ENCODE data around the gene AGAP1.

The AGAP1 gene

DNA sequence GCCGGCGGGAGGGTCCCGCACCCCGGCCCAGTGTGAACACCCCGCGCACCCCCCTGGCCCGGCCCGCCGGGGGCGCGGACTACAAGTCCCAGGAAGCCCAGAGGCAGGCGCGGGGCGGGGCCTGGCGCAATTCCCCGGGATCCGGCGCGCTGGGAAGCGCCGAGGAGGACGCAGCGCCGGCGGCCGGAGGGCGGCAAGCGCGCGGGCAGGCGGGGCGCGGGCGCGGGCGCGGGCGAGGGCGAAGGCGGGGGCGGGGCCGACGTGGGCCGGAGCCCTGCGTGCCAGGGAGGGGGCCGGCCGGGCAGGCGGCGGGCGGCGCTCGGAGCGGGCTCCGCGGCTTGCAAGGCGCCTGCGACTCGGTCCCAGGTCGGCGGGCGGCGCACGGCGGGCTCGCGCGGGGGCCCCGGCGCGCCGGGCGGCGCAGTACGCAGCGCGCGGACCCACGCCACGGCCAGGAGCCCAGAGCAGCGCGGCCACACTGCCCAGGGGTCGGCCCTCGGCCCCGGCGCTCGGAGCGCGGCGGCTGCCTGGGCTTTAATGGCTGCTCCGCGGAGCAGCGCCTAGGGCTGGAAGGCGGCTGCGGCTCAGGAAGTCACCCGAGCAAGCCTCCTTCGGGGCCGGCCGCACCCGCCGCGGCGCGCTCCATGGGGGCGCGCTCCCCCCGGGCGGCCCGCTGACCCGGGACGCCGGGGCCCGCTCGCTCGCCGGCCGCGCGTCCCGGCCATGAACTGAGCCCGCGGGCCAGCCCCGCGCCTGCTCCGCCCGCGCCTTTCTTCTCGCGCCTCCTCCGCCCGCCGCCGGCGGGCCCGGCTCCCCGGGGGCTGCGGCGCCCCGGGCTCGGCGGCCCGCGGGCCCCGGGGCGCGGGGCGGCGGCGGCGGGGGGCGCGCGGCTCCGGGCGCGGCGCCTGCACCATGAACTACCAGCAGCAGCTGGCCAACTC is at the start of gene AGAP1:
Gene AGAP1, plus strand, starts transcription at position 269 of the 941 bp plus-strand sequence.
- DNase-seq (ENCODE audit: low spot score) = peak; percentile 68

DNA sequence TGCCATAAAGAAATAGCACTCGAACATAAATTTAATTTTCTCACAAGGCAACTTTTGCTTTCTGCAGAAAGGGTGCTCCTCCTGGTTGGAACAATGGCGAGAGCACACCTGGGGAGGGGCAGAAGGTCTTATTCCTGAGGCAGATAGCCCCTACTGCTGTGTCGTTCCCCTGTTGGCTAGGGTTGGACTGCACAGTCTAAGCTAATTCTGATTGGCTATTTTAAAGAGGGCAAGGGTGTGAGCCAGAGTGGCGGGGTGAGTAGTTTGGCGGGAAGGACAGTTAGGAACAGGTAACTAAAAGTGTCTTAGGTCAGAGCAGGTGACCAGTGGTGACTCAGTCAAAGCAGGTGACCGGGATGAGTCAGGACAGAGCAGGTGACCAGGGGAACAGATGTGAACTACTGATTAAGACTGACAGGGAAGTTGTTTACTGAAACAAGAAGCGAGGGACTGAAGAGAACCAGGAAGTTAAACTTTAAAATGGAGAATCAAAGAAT is 49.7 kb upstream of the AGAP1 start:
- no peak for DNase-seq (ENCODE audit: low spot score)

DNA sequence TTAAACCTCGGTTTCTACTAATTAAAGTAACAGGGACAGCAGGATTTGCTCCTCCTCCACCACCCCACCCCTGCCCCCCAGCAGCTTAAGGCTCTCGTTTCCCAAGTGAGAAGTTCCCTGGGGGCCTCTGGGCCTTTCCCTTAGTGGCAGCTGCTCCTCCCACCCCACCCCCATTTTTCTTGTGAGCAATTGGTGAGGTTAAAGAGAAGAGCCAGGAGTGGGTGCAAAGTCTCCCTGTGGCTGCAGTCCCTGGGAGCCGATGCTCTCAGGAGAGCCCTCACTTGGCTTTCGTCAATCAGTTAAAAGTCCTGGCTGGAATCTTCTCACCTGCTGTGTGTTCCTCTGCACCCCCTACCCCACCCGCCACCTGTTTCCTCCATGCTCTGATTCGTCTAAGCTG is 48.7 kb upstream of the AGAP1 start:
- DNase-seq (ENCODE audit: low spot score) = no peak

DNA sequence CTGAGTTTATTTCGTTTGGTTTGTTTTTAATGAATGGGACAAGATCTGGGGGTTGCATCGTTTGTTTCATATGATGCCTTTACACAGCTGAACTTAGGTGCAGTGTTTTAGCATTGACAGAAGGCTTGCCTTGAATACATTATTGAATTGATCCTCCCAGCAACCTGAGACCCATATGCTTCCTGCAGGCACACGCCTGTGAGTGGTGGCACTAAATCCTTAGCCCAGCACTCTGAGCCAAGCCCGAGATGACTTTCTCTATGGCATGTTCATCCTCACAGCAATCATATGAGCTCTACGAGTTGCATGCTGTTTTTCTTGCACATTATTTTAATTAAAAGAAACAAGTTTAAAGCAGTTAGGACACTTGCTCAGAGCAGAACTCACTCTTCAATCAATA is 47.8 kb upstream of the AGAP1 start:
- no peak for DNase-seq (ENCODE audit: low spot score)

DNA sequence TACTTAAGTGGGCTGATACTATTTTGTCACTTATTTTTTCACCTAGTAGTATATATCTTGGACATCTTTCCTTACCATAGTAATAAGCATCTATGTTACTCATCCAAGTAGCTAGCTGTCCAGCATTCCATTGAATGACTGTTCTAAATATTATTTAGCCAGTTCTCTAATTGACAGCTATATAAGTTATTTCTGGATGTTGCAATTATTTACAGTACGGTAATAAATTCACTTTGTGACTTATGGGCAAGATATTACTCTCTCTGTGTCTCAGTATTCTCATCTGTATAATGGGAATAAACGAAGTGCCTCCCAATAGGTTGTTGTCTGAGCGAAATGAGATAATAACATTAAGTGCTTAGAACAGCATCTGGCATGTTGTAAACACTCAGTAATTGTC is 46.6 kb upstream of the AGAP1 start:
- DNase-seq (ENCODE audit: low spot score) = no peak

- DNase-seq (ENCODE audit: low spot score) = no peak
Measured at GRCh38 chr2:235449568-235449967, 44.3 kb upstream of the AGAP1 start.

- DNase-seq (ENCODE audit: low spot score) = no peak
Measured at GRCh38 chr2:235453605-235454151, 40.2 kb upstream of the AGAP1 start.

- DNase-seq (ENCODE audit: low spot score) = no peak
Measured at GRCh38 chr2:235458839-235459273, 35.0 kb upstream of the AGAP1 start.

DNA sequence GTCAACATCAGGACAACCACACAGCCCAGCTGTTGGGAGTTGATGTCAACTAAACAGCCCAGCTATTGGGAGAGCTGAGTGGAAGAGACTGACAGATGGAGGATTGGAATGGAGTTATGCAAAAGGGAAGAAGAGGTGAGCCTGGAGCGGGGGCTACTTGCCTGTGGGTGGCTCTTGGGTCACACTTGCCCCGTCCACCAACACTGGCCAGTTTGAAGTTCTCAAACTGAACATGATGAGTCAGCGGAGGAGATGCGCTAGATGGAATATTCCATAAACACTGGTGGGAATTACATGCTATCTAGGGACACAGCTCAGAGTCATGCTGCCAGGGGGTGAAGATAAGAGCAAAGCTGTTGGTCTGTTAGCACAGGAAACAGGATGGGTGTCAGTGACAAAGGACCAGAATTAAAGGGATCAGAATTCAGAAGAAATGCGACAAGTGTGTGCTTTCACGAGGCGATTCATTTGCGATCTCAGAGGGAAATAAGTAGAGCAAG is 33.2 kb upstream of the AGAP1 start:
- DNase-seq (ENCODE audit: low spot score) = no peak

DNA sequence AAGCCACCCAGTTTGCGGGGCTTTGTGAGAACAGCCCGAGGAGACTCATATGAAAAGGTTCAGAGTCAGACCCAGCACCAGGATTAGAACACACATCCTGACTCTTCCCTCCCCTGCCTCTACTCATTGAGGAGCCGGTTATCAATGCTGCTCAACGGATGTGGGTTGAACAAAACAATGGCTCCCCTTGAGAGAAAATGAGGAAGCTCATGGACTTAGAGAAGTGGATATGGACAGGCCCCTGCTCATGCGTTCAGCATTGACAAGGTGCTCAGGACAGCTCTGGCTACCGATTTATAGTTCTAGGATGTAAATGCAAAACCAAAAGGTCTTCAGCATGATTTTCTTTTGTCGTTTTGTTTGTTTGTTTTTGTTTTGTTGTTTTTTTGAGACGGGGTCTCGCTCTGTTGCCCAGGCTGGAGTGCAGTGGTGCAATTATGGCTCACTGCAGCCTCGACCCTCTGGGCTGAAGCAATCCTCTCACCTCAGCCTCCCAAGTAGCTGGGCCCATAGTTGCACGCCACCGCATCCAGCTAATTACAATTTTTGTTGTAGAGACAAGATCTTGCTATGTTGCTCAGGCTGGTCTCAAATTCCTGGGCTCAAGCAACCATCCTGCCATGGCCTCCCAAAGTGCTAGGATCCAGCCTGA is 32.0 kb upstream of the AGAP1 start:
- DNase-seq (ENCODE audit: low spot score) = no peak

DNA sequence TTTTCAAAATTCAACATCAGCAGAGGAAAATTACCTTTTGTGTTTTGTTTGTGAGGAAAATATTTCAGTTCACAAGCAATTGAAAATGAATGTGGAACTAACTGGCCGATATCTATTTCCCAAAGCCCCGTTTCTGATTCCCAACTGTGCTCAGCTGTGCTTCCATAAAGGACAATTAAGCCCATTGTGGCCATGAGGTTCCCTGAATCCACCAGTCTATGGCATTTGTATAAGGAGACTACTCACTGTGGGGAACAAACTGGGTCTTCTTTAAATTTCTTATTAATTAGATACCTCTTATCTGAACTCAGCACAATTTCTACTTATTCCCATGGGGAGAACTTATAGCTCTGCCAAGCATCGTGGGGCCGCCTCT is 31.4 kb upstream of the AGAP1 start:
- no peak for DNase-seq (ENCODE audit: low spot score)

DNA sequence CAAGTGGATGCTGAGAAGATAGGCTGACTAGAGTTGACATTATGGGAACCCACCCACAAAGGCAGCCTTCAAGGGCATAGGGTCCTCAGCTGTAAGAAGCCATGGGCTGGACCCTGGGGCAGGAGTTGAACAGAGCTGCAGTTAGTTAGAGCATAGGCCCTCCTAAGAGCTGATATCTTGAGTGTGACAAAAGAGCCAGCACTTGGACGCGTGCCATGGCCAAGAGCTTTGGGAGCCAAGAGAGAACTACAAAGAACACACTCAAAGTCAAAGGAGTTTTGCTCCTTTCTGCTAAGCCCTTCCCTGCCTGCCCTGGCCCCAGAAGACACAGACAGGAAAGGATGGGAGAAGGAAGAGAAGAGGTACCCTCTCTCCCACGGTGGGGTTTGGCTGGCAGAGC is 29.9 kb upstream of the AGAP1 start:
- no peak for DNase-seq (ENCODE audit: low spot score)

GRCh38 chr2:235467588-235467987 is 26.3 kb upstream of the AGAP1 start:
- no peak for DNase-seq (ENCODE audit: low spot score)

DNA sequence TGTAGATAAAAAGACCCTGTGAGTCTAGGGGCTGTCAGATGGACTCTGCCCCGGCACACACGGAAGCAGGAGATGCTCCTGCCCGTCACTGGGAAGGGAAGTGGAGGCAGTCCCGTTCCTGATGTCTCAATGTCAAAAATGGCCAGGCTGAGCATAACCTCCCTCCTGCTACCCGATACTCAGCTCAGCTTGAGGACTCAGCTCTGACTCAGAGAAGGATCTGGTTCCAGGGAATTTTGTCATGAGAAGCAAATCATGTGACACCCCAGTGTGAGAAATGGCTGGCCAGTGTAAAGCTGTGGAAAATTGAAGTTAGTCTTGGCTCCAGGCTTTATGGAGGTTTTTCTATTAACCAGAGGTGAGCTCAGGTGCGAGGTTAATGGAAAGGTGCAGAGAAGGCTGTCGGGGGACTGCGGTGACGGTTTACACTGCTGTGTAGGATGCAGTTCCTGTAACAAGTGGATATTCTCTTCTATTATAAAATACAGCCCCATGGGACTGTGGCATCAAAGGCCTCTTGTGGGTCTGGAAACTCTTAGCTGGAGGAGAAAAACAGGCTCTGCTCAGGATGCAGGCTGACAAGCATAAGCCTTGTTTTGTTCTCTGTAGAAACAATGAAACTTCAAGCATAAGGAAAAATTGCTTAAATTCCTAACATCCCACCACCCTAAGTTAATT is 24.7 kb upstream of the AGAP1 start:
- peak; percentile 42 for DNase-seq (ENCODE audit: low spot score)

GRCh38 chr2:235471186-235471747 is 22.6 kb upstream of the AGAP1 start:
- DNase-seq (ENCODE audit: low spot score) = no peak

- no peak for DNase-seq (ENCODE audit: low spot score)
Measured at GRCh38 chr2:235472443-235472842, 21.4 kb upstream of the AGAP1 start.

GRCh38 chr2:235478609-235479008 is 15.2 kb upstream of the AGAP1 start:
- no peak for DNase-seq (ENCODE audit: low spot score)

- DNase-seq (ENCODE audit: low spot score) = no peak
Measured at GRCh38 chr2:235479604-235480003, 14.2 kb upstream of the AGAP1 start.

- DNase-seq (ENCODE audit: low spot score) = no peak
Measured at GRCh38 chr2:235480614-235481013, 13.2 kb upstream of the AGAP1 start.

GRCh38 chr2:235483313-235483712 is 10.5 kb upstream of the AGAP1 start:
- DNase-seq (ENCODE audit: low spot score) = no peak

- no peak for DNase-seq (ENCODE audit: low spot score)
Measured at GRCh38 chr2:235485362-235485761, 8.5 kb upstream of the AGAP1 start.

GRCh38 chr2:235486729-235487128 is 7.1 kb upstream of the AGAP1 start:
- no peak for DNase-seq (ENCODE audit: low spot score)
